Right lobe of liver (tissue), 6 donors: ENCODE results near the gene LHFPL6. TPM values are rescaled to one million over a fixed set of nuclear protein-coding genes. Genes with fewer than 3 reads are reported as not detected.

Experiments
- ATAC-seq, 4 donors: fragments of 200-7000 bp; cut with Tn5 transposase; one replicate each; pipeline ENCODE4 v1.9.1; 2020; ENCODE audit warnings: mild to moderate bottlenecking in 4 of 4, moderate library complexity in 4 of 4
- DNase-seq, 3 donors: peaks; one replicate each; pipeline ENCODE4 v3.0.0-alpha.2; 2020
- H3K27ac ChIP-seq, 3 donors: fragments of 200-600 bp; one replicate each; pipeline ENCODE4 v1.8.0; 2022
- H3K27me3 ChIP-seq, 2 donors: fragments of 200-600 bp; one replicate each; pipeline ENCODE4 v1.8.0; 2022
- H3K36me3 ChIP-seq, 4 donors: fragments of 200-600 bp; sonication (generic) in 1 of 4; one replicate each; pipeline versions ENCODE4 v1.5.1 to v1.8.0; 2017 to 2022; ENCODE audit warnings: control low read depth in 1 of 4
- H3K4me1 ChIP-seq, 4 donors: fragments of 200-600 bp; sonication (generic) in 1 of 4; one replicate each; pipeline versions ENCODE4 v1.5.1 to v1.8.0; 2017 to 2022; ENCODE audit warnings: control low read depth in 1 of 4
- H3K4me3 ChIP-seq, 3 donors: fragments of 200-600 bp; one replicate each; pipeline ENCODE4 v1.8.0; 2022
- H3K9me3 ChIP-seq, 4 donors: fragments of 200-600 bp; sonication (generic) in 1 of 4; one replicate each; pipeline versions ENCODE4 v1.5.1 to v1.8.0; 2017 to 2022; ENCODE audit warnings: control low read depth in 1 of 4
- POLR2A ChIP-seq: fragments of 450-650 bp; IDR thresholded peaks from one replicate; pipeline ENCODE4 v1.6.1; 2017; ENCODE audit warnings: antibody characterized with exemption, mild to moderate bottlenecking
- WGBS: methylation state at CpG from one replicate; pipeline ENCODE4 v1.1.6; 2018; ENCODE audit warnings: low coverage, low lambda C conversion rate; ENCODE audit not compliant: insufficient coverage; ENCODE audit errors: missing lambda C conversion rate; 5-methylcytosine and 5-hydroxymethylcytosine counted together
- intact Hi-C, 2 donors: fragments of 100-400 bp; cut with DNase I; formaldehyde crosslinking; loops; one replicate each; pipeline versions ENCODE4 v1.11.2 to v1.14.1; 2022
- total RNA-seq, 6 experiments: library from RNA; depleted of rRNA in 2 of 6; stranded (reverse); fragments of >200 nt in 2 of 6; fragmentation: NEBNext Ultra II Directional in 3 of 6; extraction: Animal tissue kit (Norgen Biotek cat#: 25700) in 3 of 6; gene quantifications; one replicate each; pipeline versions ENCODE4 v1.1.0 to v1.2.4, GENCODE V29; 2016 to 2023
- TF ChIP-seq, protein P1 (sequence below), 4 donors: fragments of 200-600 bp in 3 of 4; fragments of 450-650 bp in 1 of 4; IDR thresholded peaks; one replicate each; pipeline versions ENCODE4 v1.5.1 to v1.8.0; 2016 to 2022; ENCODE audit warnings: antibody characterized with exemption in 4 of 4, mild to moderate bottlenecking in 2 of 4
- donor health status: DM: no; HTN: yes; CAD: no.
- donor health status: DM: no; HTN: no; CAD: no.
- donor health status: DM: no; HTN: no; CAD: no.
- donor health status: DM: no; HTN: yes; CAD: no.
- donor health status: DM: no; HTN: yes; CAD: no.

LHFPL6 gene
- total RNA-seq, 6 experiments from 2014 or later = 3.0 to 8.4 (median 4.6) TPM

DNA sequence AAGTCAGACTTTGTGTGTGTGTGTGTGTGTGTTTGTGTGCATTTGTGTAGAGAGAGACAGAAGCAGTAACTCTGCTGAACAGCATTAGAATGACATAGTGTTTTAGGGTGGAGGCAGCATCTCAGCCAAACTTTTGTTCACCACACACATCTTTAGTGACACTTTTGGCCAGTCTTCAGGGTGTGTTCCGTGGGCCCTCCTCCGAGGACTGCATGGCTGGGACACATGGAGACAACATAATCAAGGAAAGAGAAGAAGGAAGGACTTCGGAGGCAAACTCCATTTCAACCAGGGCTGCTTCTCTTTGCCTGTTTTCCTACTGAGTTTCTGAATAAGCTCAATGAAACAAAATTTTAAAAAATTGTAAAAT lies 205.1 kb downstream of the LHFPL6 start:
- Histone ChIP-seq H3K4me1 (no peaks in the 10 kb centered on the region), H3K27ac (no peak overlapping the region), H3K9me3 (no peaks in the 10 kb centered on the region), H3K27me3 (no peaks in the 10 kb centered on the region), H3K36me3 (no peaks in the 10 kb centered on the region), H3K4me3 (no peak overlapping the region)
- ATAC-seq (no peak), DNase-seq (no peak)
- whole genome bisulfite sequencing = 64% methylated on average over 3 of the region's 3 CpGs
- TF ChIP-seq POLR2A = no peak
- TF ChIP-seq, protein P1, sequence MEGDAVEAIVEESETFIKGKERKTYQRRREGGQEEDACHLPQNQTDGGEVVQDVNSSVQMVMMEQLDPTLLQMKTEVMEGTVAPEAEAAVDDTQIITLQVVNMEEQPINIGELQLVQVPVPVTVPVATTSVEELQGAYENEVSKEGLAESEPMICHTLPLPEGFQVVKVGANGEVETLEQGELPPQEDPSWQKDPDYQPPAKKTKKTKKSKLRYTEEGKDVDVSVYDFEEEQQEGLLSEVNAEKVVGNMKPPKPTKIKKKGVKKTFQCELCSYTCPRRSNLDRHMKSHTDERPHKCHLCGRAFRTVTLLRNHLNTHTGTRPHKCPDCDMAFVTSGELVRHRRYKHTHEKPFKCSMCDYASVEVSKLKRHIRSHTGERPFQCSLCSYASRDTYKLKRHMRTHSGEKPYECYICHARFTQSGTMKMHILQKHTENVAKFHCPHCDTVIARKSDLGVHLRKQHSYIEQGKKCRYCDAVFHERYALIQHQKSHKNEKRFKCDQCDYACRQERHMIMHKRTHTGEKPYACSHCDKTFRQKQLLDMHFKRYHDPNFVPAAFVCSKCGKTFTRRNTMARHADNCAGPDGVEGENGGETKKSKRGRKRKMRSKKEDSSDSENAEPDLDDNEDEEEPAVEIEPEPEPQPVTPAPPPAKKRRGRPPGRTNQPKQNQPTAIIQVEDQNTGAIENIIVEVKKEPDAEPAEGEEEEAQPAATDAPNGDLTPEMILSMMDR (IDR thresholded peaks at IDR 0.05) = no peak
- intact Hi-C loops = no loop called here

DNA sequence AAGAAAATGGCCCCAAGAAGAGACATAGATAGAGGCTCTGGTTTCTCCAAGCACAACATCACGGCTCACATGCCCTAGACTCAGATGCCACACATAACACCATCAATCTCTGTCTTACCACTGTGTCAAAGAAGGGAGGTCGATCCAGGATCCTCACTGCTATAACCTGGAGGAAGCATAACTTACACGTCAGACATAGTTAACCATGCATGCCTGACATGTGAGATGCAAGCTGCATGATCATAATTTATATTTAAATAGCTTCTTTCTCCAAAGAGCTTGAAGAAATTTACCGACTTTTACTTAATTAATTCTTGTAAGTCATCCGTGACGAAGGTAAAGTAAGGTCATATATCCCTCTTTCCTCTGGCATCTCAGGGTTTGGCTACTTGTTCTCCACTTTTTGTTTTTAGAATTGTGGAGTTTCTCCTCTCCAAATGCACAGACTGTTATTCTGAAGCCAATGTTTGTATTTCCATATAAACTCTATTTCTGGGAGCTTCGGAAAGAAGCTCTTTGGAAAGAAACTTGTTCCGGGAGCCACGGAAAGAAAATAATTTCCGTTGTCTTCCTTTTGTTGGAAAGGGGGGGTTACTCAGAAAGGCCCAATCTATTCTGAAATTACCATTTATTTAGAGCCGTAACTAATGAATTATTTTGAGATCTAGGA lies 205.6 kb downstream of the LHFPL6 start:
- Histone ChIP-seq H3K36me3 (no peaks in the 10 kb centered on the region), H3K4me3 (no peak overlapping the region), H3K4me1 (no peaks in the 10 kb centered on the region), H3K27ac (no peak overlapping the region), H3K27me3 (no peaks in the 10 kb centered on the region), H3K9me3 (no peaks in the 10 kb centered on the region)
- DNase-seq (no peak), ATAC-seq (no peak)
- TF ChIP-seq, protein P1 (IDR thresholded peaks at IDR 0.05) = no peak
- TF ChIP-seq POLR2A = no peak
- WGBS = 61% methylated on average over 11 of the region's 11 CpGs
- intact Hi-C loops = no loop called here

DNA sequence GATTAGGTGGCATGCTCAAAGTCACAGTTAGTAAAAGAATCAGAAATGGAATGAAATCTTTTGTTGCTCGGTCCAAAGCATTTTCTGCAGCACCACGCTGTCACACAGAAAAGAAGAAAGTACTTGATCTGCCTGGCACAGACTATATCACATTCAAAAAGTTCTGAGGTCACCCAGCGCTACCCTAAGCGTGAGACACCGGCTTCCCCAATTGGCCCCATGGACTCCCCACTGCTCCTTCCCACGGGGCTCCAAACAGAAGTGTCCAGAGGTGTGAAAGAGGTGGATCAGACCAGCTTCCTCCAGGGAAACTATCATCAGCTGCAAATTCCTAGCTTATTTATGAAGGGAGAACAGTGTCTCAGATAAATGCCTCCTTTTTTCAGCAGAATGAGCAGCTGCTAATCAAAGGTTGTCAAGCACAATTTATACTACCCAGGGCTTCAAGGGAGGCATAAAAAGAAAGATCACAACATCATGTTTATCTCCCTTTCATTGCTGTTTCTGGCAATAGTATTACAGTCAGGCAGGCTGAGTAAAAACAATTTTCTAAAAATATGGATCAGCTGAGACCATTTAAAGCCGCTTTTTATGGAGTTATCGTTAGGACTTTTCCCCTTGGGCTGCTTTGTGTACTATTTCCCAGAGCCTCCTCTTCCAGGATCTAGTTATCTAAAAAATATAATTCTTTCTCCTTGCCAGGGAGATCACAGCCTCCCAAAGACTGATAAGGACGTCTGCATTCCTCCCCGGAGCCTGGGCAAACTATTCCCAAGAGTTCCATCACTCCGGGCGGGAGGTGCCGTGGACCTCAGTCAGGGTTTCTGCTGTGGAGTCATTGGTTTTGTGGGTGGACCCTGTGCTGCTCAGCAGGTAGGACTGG lies 208.0 kb downstream of the LHFPL6 start:
- H3K27ac ChIP-seq = no peak overlapping the region
- no peaks in the 10 kb centered on the region for H3K9me3 ChIP-seq
- no peak for DNase-seq
- ATAC-seq = no peak
- no peaks in the 10 kb centered on the region for H3K27me3 ChIP-seq
- H3K36me3 ChIP-seq = no peaks in the 10 kb centered on the region
- intact Hi-C loops = no loop called here
- TF ChIP-seq, protein P1 (IDR thresholded peaks at IDR 0.05) = no peak
- TF ChIP-seq POLR2A = no peak
- WGBS = 24% methylated on average over 12 of the region's 13 CpGs
- no peak overlapping the region for H3K4me3 ChIP-seq
- H3K4me1 ChIP-seq = no peaks in the 10 kb centered on the region

DNA sequence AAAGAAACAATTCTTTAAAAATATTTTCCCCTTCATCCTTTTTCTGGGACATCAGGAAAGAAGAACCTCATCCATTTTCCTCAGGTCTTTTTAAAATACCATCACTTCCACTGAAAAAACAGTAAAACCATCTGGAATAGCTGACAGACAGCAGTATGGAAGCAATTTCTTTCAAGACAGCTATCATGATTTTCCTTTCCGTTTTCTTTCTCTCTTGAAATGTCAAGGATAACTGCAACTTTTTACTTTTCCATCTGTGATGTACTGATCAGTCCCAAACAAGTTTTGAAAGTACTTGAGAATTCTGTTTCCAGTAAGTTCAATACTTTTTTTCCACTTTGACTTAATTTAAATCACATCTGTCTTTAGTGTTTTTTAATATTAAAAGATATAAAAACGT lies 211.2 kb downstream of the LHFPL6 start:
- no peak overlapping the region for H3K4me3 ChIP-seq
- no peak for TF ChIP-seq POLR2A
- TF ChIP-seq, protein P1 (IDR thresholded peaks at IDR 0.05) = no peak
- 28% methylated on average over 2 of the region's 2 CpGs for WGBS
- no peaks in the 10 kb centered on the region for H3K4me1 ChIP-seq
- H3K36me3 ChIP-seq = no peaks in the 10 kb centered on the region
- ATAC-seq = no peak
- no peaks in the 10 kb centered on the region for H3K27me3 ChIP-seq
- no peaks in the 10 kb centered on the region for H3K9me3 ChIP-seq
- intact Hi-C loops = no loop called here
- no peak for DNase-seq
- H3K27ac ChIP-seq = no peak overlapping the region
